Stomach (tissue), 4 donors: Measurements from ENCODE around the gene ARHGAP10.

ENCODE experiments used
- CTCF ChIP-seq, 7 experiments: fragments of 450-650 bp in 4 of 7; fragments of 200-600 bp in 3 of 7; sonication (generic) in 3 of 7; IDR thresholded peaks; one replicate each; pipeline ENCODE4 v1.5.1; 2016 to 2019; ENCODE audit warnings: antibody characterized with exemption in 7 of 7, control low read depth in 2 of 7, mild to moderate bottlenecking in 1 of 7
- EP300 ChIP-seq: sonication (generic); formaldehyde crosslinking; IDR thresholded peaks from one replicate; pipeline ENCODE4 v1.6.1; 2017; ENCODE audit warnings: antibody characterized with exemption
- POLR2AphosphoS5 ChIP-seq, 3 donors: sonication (generic); formaldehyde crosslinking; IDR thresholded peaks; one replicate each; pipeline ENCODE4 v1.6.1; 2016; ENCODE audit warnings: antibody characterized with exemption in 3 of 3

GRCh38 chr4:147901388-147901787 is 169.5 kb downstream of the ARHGAP10 start:
- TF ChIP-seq POLR2AphosphoS5 (IDR thresholded peaks at IDR 0.05) (no peak), EP300 (no peak), CTCF (IDR thresholded peaks at IDR 0.05) (no peak)
